Activated CD4-positive, alpha-beta T cell treated with anti-CD3 and anti-CD28 coated beads for 24 hours (primary cell): ENCODE measurements around the gene CYB5A.

Experiments
- DNase-seq, 2 donors: peaks; one replicate each; pipeline ENCODE4 v3.0.0-alpha.2; 2020; ENCODE audit warnings: low read depth in 2 of 2

The CYB5A gene

DNA sequence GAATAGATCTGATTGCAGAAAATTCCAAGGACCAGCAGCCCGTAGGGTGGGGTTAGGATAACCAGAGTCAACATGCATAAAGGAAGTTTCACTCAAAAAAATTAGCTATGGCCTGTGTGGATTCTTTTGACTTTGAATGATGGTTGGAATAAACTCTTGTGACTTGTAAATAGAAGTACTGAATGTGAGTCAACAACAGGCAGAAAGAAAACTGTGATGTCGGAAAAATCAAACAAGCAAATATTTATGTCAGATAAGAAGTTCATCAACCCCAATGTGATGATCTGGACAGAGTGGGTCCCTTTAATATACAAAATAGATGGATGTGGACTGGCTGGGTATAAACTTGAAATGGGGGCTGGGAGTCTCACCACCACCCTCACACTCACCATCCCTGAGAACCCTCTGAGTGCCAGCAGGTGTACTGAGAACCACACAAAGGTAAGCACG is 75.1 kb downstream of the CYB5A start:
- no peak for DNase-seq

DNA sequence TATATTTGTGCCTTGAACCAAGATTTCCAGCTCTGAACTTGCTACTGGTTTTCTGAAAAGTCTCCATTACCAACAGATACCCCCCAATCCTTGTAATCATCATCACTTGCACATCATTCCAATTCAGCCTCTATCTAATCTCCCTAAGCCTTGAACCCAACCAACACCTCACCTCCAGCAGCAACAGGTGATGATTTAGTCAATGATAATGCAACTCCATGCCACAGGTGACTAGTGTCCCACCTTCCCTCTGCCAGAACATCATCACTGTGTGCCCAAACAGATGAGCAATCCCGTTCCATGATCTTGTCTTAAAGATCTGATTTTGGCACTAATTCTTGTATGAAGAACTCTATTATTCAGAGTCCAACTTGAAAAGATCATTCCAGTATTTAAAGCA is 75.9 kb downstream of the CYB5A start:
- no peak for DNase-seq

DNA sequence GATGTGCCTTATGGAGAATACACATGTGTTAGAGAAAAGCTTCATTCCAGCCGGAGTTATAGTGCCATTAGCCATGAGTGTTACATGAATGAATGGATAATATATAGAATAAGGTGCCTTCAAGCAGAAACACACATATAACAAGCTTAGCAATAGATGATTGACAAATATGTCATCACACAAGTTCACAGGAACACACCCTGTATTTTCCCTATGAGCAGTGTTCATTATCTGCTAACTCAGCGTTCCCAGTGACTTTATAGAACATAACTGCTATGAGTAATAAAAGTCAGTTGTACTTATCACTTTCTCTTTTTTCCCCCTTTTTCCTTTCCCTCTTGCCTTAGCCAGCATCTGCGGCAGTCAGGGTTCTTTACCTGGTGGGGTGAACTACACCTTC is 78.3 kb downstream of the CYB5A start:
- DNase-seq = no peak

DNA sequence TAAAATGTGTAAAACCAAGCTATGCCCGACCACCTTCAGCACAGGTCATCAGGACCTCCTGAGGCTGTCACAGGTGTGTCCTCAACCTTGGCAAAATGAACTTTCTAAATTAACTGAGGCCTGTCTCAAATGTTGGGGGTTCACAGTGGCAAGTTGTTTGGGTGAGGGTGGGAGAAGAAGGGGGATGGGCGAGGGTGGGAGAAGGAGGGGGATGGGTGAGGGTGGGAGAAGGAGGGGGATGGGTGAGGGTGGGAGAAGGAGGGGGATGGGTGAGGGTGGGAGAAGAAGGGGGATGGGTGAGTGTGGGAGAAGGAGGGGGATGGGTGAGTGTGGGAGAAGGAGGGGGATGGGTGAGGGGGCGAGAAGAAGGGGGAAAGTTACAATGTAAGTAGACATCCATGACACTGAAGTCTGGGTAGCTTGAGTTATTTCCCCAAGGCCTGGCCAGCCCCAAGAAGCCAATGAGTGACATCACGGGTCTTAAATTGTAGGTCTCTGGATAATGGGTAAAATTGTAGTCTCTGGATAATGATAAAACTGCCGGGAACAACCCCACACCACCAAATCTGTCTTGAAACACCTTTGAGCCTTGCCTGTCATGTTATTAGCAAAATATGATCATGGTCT is 87.1 kb downstream of the CYB5A start:
- no peak for DNase-seq

DNA sequence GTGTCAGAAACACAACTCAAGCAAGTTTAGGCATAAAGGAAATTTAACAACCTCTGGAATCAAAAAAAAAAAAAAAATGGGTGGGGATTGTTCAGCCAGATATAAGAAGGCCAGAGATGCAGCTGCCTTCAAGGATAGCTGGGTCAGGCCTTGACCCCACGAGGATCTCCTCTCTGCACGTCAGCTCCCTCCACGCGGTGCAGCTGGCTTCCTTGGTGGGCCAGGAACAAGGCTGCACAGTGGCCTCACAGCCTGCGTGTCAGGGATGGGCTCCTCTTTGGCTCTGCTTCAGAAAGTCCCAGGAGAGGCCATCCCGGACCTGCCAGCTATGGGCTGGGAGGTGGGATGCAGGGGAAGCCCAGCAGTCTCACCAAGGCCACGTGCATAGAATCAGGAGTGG is 88.0 kb downstream of the CYB5A start:
- DNase-seq = no peak
